ENCODE measurements around the gene TTC12. TPM values are rescaled to one million over a fixed set of nuclear protein-coding genes. Genes with fewer than 3 reads are reported as not detected.

TTC12 gene
- total RNA-seq, 1 experiment from 2014 or later: 7.6 TPM

- TF ChIP-seq ZNF532 (CRISPR knock-in tag; IDR thresholded peaks at IDR 0.05; ENCODE audit: borderline replicate concordance) (no peak), ZNF281 (CRISPR knock-in tag; IDR thresholded peaks at IDR 0.05) (no peak), ZNF263 (CRISPR knock-in tag; IDR thresholded peaks at IDR 0.05; ENCODE audit: low read depth) (no peak), ZBTB21 (CRISPR knock-in tag; IDR thresholded peaks at IDR 0.05; ENCODE audit: borderline replicate concordance) (no peak), KAT7 (CRISPR knock-in tag; IDR thresholded peaks at IDR 0.05; ENCODE audit: borderline replicate concordance) (no peak)
These were observed 4.7 kb downstream of the TTC12 start (continued) for GRCh38 chr11:113319085-113319484.

DNA sequence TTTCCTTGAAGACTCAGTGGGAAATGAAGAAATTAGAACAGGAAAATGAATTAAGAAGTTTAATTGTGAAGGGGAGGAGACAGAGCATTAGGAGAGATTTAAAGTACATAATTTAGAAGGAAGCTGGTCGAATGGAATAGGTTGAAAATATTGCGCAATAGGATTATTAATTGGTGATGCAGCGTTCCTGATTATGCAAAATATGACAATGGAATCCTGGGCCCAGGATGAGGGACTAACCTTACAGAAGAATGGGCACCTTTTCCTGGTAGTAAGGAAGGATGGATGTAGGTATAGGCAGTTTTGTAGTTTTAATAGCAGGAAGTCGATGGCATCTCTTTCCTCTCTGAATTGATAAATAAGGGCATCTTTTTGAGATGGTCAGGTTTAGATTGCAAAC lies 7.8 kb downstream of the TTC12 start:
- no peaks in the 10 kb centered on the region for H3K27me3 Mint-ChIP-seq (ENCODE audit: low read depth)
- DNase-seq (ENCODE audit: low spot score): no peak
- H3K27ac Mint-ChIP-seq: no peak overlapping the region
- ChIA-PET POLR2A (no interaction called here), CTCF (no interaction called here)
- peaks cover 20% of the 10 kb centered on the region for H3K36me3 Mint-ChIP-seq
- peaks cover 19% of the 10 kb centered on the region for H3K9me3 Mint-ChIP-seq
- no peak overlapping the region for H3K4me3 Mint-ChIP-seq
- no peak for ATAC-seq
- TF ChIP-seq E2F5 (CRISPR knock-in tag; IDR thresholded peaks at IDR 0.05): no peak
- TF ChIP-seq ELF4 (CRISPR knock-in tag; IDR thresholded peaks at IDR 0.05; ENCODE audit: low read depth): no peak
- TF ChIP-seq ZNF396 (CRISPR knock-in tag; IDR thresholded peaks at IDR 0.05; ENCODE audit: borderline replicate concordance): no peak
- no peak for TF ChIP-seq FOXP1 (CRISPR knock-in tag; IDR thresholded peaks at IDR 0.05; ENCODE audit: borderline replicate concordance)
- peaks cover 6% of the 10 kb centered on the region; the same call in 1 of the 2 replicates for H3K4me1 Mint-ChIP-seq

DNA sequence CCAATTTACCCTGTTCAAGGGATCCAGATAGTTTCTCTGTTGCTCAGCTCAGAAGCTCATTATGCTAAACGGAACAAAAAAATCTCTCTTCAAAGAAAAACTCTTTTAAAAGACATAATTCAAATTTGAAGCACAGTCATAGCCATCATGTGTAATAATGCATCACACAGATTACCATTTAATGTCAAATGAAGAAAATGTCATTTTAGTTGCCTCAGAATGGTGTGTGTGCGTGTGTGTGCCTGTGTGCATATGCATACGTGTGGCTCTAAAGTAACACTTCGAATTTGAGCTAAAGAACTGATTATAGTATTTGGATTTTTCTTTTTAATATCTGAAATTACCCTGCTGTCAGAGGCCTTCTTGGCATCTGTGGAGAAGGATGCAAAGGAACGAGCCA lies 9.9 kb downstream of the TTC12 start:
- ATAC-seq: no peak
- peaks cover 7% of the 10 kb centered on the region for H3K36me3 Mint-ChIP-seq
- DNase-seq (ENCODE audit: low spot score): no peak
- no peaks in the 10 kb centered on the region for H3K27me3 Mint-ChIP-seq (ENCODE audit: low read depth)
- ChIA-PET CTCF (interaction anchor here (1.1 kb wide), 1 partner anchor 35 kb away, joined by 3 read pairs; no protein-coding TSS in a partner anchor), POLR2A (no interaction called here)
- peaks cover 9% of the 10 kb centered on the region for H3K9me3 Mint-ChIP-seq
- peaks cover 4% of the 10 kb centered on the region; the same call in 1 of the 2 replicates for H3K4me1 Mint-ChIP-seq
- H3K4me3 Mint-ChIP-seq: no peak overlapping the region
- H3K27ac Mint-ChIP-seq: no peak overlapping the region
- TF ChIP-seq AFF4 (CRISPR knock-in tag; IDR thresholded peaks at IDR 0.05; ENCODE audit: borderline replicate concordance) (no peak), ZNF416 (CRISPR knock-in tag; IDR thresholded peaks at IDR 0.05) (no peak), TEAD1 (CRISPR knock-in tag; IDR thresholded peaks at IDR 0.05) (no peak), JAZF1 (CRISPR knock-in tag; IDR thresholded peaks at IDR 0.05) (no peak), STAT6 (CRISPR knock-in tag; conservative IDR thresholded peaks at IDR 0.05; ENCODE audit: low read depth) (no peak), GTF2I (CRISPR knock-in tag; conservative IDR thresholded peaks at IDR 0.05) (no peak), AR (CRISPR knock-in tag; IDR thresholded peaks at IDR 0.05) (no peak)
